Measurements from ENCODE around the gene CCER1. TPM values are rescaled to one million over a fixed set of nuclear protein-coding genes. Genes with fewer than 3 reads are reported as not detected.

The CCER1 gene
- total RNA-seq, 1 experiment from 2014 or later: not detected

DNA sequence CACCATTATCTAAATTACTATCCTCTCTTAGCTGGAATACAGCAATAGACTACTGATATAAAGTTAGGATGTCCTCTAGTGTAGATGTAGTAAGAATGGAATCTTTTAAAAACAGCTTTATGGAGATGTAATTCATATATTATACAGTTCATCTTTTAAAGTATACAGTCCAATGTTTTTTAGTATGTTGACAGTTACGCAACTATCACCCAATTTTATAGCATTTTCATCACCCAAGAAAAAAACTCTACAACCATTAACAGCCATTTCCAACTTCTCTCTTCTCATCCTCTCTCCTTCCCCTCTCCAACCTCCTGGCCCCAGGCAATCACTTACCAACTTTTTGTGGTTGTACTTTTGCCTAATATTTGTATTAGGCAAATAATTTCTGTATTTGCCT is 27.2 kb upstream of the CCER1 start:
- intact Hi-C loops (cut with micrococcal nuclease; ENCODE audit: unreplicated experiment): no loop called here
- no peaks in the 10 kb centered on the region for H3K27me3 ChIP-seq (ENCODE audit: control insufficient read depth, insufficient read depth, low read length)
- ChIA-PET POLR2A (no interaction called here), CTCF (no interaction called here)
- no peaks in the 10 kb centered on the region for H3K9me3 ChIP-seq (ENCODE audit: control insufficient read depth, insufficient read depth, low read depth, low read length)
- in situ Hi-C loops (cut with HindIII; ENCODE audit: low pct_unique_long_range_greater_than_20kb, low sequenced_read_pairs): no loop called here
- H3K36me3 ChIP-seq (ENCODE audit: control insufficient read depth, insufficient read depth, low read length): no peaks in the 10 kb centered on the region
- ATAC-seq (no peak), DNase-seq (ENCODE audit: low read depth, low spot score) (no peak)
- no TSS peak for BruUV-seq (replicated peaks)
- no peak overlapping the region for H3K27ac ChIP-seq (ENCODE audit: low read length)
- H3K4me3 ChIP-seq (ENCODE audit: low read depth in 2 of 2, low read length in 2 of 2): no peak overlapping the region
- H3K4me1 ChIP-seq (ENCODE audit: control insufficient read depth, insufficient read depth, low read length): no peaks in the 10 kb centered on the region
- TF ChIP-seq TCF7L2 (IDR thresholded peaks at IDR 0.05; ENCODE audit: low read depth, low read length): no peak
- TF ChIP-seq, protein P1, sequence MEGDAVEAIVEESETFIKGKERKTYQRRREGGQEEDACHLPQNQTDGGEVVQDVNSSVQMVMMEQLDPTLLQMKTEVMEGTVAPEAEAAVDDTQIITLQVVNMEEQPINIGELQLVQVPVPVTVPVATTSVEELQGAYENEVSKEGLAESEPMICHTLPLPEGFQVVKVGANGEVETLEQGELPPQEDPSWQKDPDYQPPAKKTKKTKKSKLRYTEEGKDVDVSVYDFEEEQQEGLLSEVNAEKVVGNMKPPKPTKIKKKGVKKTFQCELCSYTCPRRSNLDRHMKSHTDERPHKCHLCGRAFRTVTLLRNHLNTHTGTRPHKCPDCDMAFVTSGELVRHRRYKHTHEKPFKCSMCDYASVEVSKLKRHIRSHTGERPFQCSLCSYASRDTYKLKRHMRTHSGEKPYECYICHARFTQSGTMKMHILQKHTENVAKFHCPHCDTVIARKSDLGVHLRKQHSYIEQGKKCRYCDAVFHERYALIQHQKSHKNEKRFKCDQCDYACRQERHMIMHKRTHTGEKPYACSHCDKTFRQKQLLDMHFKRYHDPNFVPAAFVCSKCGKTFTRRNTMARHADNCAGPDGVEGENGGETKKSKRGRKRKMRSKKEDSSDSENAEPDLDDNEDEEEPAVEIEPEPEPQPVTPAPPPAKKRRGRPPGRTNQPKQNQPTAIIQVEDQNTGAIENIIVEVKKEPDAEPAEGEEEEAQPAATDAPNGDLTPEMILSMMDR (IDR thresholded peaks at IDR 0.05): no peak
- no peak for TF ChIP-seq SIN3A (IDR thresholded peaks at IDR 0.05; ENCODE audit: borderline replicate concordance, insufficient read depth, low read depth, low read length)
- TF ChIP-seq, protein P2, sequence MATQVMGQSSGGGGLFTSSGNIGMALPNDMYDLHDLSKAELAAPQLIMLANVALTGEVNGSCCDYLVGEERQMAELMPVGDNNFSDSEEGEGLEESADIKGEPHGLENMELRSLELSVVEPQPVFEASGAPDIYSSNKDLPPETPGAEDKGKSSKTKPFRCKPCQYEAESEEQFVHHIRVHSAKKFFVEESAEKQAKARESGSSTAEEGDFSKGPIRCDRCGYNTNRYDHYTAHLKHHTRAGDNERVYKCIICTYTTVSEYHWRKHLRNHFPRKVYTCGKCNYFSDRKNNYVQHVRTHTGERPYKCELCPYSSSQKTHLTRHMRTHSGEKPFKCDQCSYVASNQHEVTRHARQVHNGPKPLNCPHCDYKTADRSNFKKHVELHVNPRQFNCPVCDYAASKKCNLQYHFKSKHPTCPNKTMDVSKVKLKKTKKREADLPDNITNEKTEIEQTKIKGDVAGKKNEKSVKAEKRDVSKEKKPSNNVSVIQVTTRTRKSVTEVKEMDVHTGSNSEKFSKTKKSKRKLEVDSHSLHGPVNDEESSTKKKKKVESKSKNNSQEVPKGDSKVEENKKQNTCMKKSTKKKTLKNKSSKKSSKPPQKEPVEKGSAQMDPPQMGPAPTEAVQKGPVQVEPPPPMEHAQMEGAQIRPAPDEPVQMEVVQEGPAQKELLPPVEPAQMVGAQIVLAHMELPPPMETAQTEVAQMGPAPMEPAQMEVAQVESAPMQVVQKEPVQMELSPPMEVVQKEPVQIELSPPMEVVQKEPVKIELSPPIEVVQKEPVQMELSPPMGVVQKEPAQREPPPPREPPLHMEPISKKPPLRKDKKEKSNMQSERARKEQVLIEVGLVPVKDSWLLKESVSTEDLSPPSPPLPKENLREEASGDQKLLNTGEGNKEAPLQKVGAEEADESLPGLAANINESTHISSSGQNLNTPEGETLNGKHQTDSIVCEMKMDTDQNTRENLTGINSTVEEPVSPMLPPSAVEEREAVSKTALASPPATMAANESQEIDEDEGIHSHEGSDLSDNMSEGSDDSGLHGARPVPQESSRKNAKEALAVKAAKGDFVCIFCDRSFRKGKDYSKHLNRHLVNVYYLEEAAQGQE (IDR thresholded peaks at IDR 0.05; ENCODE audit: insufficient read depth in 1 of 2, low read depth in 2 of 2, low read length in 1 of 2): no peak
- TF ChIP-seq POLR2AphosphoS5 (IDR thresholded peaks at IDR 0.05; ENCODE audit: low read depth, low read length): no peak

DNA sequence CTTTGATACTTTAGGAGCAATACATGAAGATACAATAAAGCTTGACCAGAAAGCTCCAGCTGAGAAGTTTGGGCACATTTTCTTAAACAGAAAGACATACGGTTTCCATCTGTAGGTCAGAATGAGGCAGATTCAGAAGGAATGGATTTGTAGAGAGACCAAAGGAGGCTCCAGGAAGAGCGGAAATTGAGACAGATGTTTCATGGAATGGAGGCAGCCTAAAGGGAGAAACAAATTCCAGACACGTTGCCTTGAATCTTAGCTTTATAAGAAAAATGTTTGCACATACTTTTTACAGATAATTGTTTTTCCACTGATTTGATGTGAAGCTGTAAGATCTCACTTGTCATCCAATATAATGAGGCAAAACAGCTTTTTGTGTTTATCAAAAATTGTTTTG is 25.0 kb upstream of the CCER1 start:
- in situ Hi-C loops (cut with HindIII; ENCODE audit: low pct_unique_long_range_greater_than_20kb, low sequenced_read_pairs): no loop called here
- BruUV-seq (replicated peaks): no TSS peak
- Histone ChIP-seq H3K4me1 (ENCODE audit: control insufficient read depth, insufficient read depth, low read length) (no peaks in the 10 kb centered on the region), H3K4me3 (ENCODE audit: low read depth in 2 of 2, low read length in 2 of 2) (no peak overlapping the region), H3K27ac (ENCODE audit: low read length) (no peak overlapping the region), H3K9me3 (ENCODE audit: control insufficient read depth, insufficient read depth, low read depth, low read length) (no peaks in the 10 kb centered on the region), H3K27me3 (ENCODE audit: control insufficient read depth, insufficient read depth, low read length) (no peaks in the 10 kb centered on the region), H3K36me3 (ENCODE audit: control insufficient read depth, insufficient read depth, low read length) (no peaks in the 10 kb centered on the region)
- intact Hi-C loops (cut with micrococcal nuclease; ENCODE audit: unreplicated experiment): loop anchor here (2.0 kb wide), 3 partner anchors 129 to 375 kb away; no protein-coding TSS in a partner anchor
- ChIA-PET CTCF (no interaction called here), POLR2A (no interaction called here)
- TF ChIP-seq SIN3A (IDR thresholded peaks at IDR 0.05; ENCODE audit: borderline replicate concordance, insufficient read depth, low read depth, low read length) (no peak), TCF7L2 (IDR thresholded peaks at IDR 0.05; ENCODE audit: low read depth, low read length) (no peak), POLR2AphosphoS5 (IDR thresholded peaks at IDR 0.05; ENCODE audit: low read depth, low read length) (no peak)
- TF ChIP-seq, protein P2 (IDR thresholded peaks at IDR 0.05; ENCODE audit: insufficient read depth in 1 of 2, low read depth in 2 of 2, low read length in 1 of 2): no peak
- TF ChIP-seq, protein P1 (IDR thresholded peaks at IDR 0.05): no peak
- DNase-seq (ENCODE audit: low read depth, low spot score) (no peak), ATAC-seq (no peak)

All from Panc1 (cell line).